Upper lobe of right lung (tissue), 1 donor: ENCODE measurements around the gene GRIN3A. TPM values are rescaled to one million over a fixed set of nuclear protein-coding genes. Genes with fewer than 3 reads are reported as not detected.
A peak's percentile ranks its signal among the peaks of the same experiment; 100 is the strongest.

Experiments
- ATAC-seq: fragments of 200-7000 bp; cut with Tn5 transposase; one replicate; pipeline ENCODE4 v1.9.1; 2020; ENCODE audit warnings: mild to moderate bottlenecking, moderate library complexity
- DNase-seq: peaks from one replicate; pipeline ENCODE4 v3.0.0-alpha.2; 2020
- H3K27ac ChIP-seq: fragments of 200-600 bp; one replicate; pipeline ENCODE4 v1.8.0; 2022
- H3K27me3 ChIP-seq: fragments of 200-600 bp; one replicate; pipeline ENCODE4 v1.8.0; 2022; ENCODE audit warnings: mild to moderate bottlenecking
- H3K36me3 ChIP-seq: fragments of 200-600 bp; one replicate; pipeline ENCODE4 v1.8.0; 2022
- H3K4me1 ChIP-seq: fragments of 200-600 bp; one replicate; pipeline ENCODE4 v1.8.0; 2022
- H3K4me3 ChIP-seq: fragments of 200-600 bp; one replicate; pipeline ENCODE4 v1.8.0; 2022; ENCODE audit warnings: mild to moderate bottlenecking
- H3K9me3 ChIP-seq: fragments of 200-600 bp; one replicate; pipeline ENCODE4 v1.8.0; 2022
- CTCF ChIP-seq: fragments of 200-600 bp; IDR thresholded peaks from one replicate; pipeline ENCODE4 v1.8.0; 2022; ENCODE audit warnings: antibody characterized with exemption
- intact Hi-C: fragments of 100-400 bp; cut with DNase I; formaldehyde crosslinking; loops from one replicate; pipeline ENCODE4 v1.11.0; 2022
- total RNA-seq: library from RNA; stranded (reverse); fragmentation: NEBNext Ultra II Directional; extraction: Animal tissue kit (Norgen Biotek cat#: 25700); gene quantifications from one replicate; pipeline ENCODE4 v1.2.1, GENCODE V29; 2021
- donor health status: DM: no; HTN: yes; CAD: no; lungs with severe emphysema.

The GRIN3A gene
- total RNA-seq, 1 donor from 2014 or later = 0.06 TPM

GRCh38 chr9:101705135-101705661 lies 33.2 kb downstream of the GRIN3A start:
- DNase-seq = no peak

GRCh38 chr9:101702257-101702656 lies 36.2 kb downstream of the GRIN3A start:
- DNase-seq = no peak
- H3K9me3 ChIP-seq = no peaks in the 10 kb centered on the region
- no peak overlapping the region for H3K27ac ChIP-seq
- H3K36me3 ChIP-seq = no peaks in the 10 kb centered on the region
- H3K4me1 ChIP-seq = no peaks in the 10 kb centered on the region
- H3K4me3 ChIP-seq = no peak overlapping the region
- intact Hi-C loops = no loop called here
- no peak for ATAC-seq
- peaks cover 6% of the 10 kb centered on the region for H3K27me3 ChIP-seq
- TF ChIP-seq CTCF = no peak

More at GRCh38 chr9:101705135-101705661, 33.2 kb downstream of the GRIN3A start:
- Histone ChIP-seq H3K9me3 (no peaks in the 10 kb centered on the region), H3K27me3 (peaks cover 6% of the 10 kb centered on the region), H3K4me1 (no peaks in the 10 kb centered on the region), H3K27ac (no peak overlapping the region), H3K36me3 (no peaks in the 10 kb centered on the region), H3K4me3 (no peak overlapping the region)
- peak; percentile 71 for ATAC-seq
- intact Hi-C loops = no loop called here
- peak; percentile 8 for TF ChIP-seq CTCF

- no peaks in the 10 kb centered on the region for H3K9me3 ChIP-seq
- ATAC-seq (no peak), DNase-seq (no peak)
- no peak overlapping the region for H3K27ac ChIP-seq
- H3K4me1 ChIP-seq = no peaks in the 10 kb centered on the region
- no peaks in the 10 kb centered on the region for H3K36me3 ChIP-seq
- intact Hi-C loops = no loop called here
- no peaks in the 10 kb centered on the region for H3K27me3 ChIP-seq
- no peak for TF ChIP-seq CTCF
- no peak overlapping the region for H3K4me3 ChIP-seq
Observed at GRCh38 chr9:101693546-101694336, 44.7 kb downstream of the GRIN3A start.

GRCh38 chr9:101691657-101692056 lies 46.8 kb downstream of the GRIN3A start:
- DNase-seq = no peak
- H3K9me3 ChIP-seq = no peaks in the 10 kb centered on the region
- no peak overlapping the region for H3K27ac ChIP-seq
- H3K4me3 ChIP-seq = no peak overlapping the region
- intact Hi-C loops = no loop called here
- no peaks in the 10 kb centered on the region for H3K27me3 ChIP-seq
- no peak for ATAC-seq
- no peaks in the 10 kb centered on the region for H3K36me3 ChIP-seq
- TF ChIP-seq CTCF = no peak
- H3K4me1 ChIP-seq = no peaks in the 10 kb centered on the region

- intact Hi-C loops = no loop called here
- Histone ChIP-seq H3K36me3 (no peaks in the 10 kb centered on the region), H3K4me1 (no peaks in the 10 kb centered on the region), H3K27me3 (no peaks in the 10 kb centered on the region), H3K9me3 (no peaks in the 10 kb centered on the region), H3K4me3 (no peak overlapping the region), H3K27ac (no peak overlapping the region)
- ATAC-seq (no peak), DNase-seq (no peak)
- no peak for TF ChIP-seq CTCF
Observed at GRCh38 chr9:101689039-101689438, 49.4 kb downstream of the GRIN3A start.
